Iris pigment epithelial cell (primary cell): ENCODE data around the gene KXD1.
A peak's percentile ranks its signal among the peaks of the same experiment; 100 is the strongest.
"Not testable (repeated sequence)": the region's sequence is repeated elsewhere in the genome, so short reads cannot be mapped to it uniquely, and the experiment has no call there.

Source experiments
- DNase-seq: peaks from one replicate; pipeline ENCODE4 v3.0.0-alpha.2; 2011; ENCODE audit warnings: low read depth

KXD1 gene

DNA sequence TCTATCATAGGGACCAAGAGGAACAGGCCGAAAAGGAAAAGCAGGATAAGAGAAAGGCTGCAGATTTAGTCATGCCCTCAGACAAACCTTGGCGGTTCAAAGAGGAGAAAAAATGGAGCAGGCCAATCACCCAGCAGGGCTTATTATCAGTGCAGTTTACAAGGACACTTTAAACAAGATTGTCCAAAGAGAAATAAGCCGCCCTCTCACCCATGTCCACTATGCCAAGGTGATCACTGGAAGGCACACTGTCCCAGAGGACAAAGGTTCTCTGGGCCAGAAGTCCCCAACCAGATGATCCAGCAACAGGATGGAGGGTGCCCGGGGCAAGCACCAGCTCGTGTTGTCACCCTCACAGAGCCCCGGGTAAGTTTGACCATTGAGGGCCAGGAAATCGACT lies 22.6 kb downstream of the KXD1 start:
- DNase-seq, result no peak

DNA sequence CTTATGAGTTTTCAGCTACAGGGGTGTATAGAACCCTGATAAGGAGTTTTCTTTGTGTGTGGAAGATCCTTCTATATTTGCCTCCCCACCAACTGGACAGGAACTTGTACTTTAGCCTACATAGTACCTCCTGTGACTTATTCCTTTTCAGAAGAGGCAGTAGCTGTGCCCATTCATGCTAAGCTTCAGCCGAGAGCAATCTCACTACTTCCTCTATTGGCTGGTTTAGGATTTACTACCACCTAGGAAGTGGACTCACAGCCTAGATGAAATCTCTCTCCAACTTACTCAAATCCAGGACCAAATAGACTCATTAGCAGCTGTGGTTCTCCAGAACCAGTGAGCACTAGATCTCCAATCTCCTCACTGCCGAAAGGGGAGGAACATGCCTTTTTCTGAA lies 28.6 kb downstream of the KXD1 start:
- no peak for DNase-seq

DNA sequence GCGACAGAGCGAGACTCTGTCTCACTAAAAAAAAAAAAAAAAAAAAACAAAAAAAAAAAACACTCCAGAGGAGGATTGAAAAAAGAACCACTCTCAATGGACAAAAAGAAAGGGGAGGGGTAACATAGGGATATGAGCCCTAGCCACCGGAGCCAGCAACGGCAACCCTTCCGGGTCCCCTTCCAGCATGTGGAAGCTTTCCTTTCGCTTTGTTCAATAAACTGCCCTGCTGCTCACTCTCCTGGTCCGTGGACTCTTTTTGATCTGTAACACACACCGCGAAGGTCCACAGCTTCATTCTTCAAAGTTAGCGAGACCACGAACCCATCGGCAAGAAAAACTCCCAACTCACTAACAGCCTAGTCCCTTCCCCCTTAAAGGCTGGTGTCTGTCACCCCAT lies 29.9 kb downstream of the KXD1 start:
- no peak for DNase-seq

DNA sequence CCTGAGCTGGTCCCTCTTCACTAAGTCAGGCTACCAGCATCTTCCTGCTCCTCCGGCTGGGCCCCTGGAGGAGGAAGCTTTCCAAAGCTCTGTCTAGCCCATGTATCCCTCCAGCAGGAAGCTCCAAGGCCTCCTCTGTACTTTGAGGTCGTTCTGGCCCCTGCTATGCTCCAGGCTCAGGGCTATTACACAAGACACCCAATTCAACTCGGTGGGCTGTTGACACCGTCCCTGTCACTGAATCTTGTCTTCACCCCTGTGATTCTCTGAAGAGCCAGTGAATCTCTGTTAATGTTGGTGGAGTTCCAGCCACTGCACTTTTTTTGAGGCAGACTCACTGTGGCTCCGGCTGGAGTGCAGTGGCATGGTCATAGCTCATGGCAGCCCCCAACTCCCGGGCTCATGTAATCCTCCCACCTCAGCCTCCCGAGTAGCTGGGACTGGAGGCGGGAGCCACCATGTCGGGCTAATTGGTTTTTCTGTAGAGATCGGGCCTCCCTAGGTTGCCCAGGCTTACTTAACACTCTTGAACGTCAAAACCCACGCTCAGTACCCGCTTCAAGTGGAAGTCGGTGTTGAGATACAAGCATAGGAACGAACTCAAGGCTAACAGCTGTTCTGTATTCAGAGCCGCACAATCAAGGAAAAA lies 30.4 kb downstream of the KXD1 start:
- DNase-seq, result no peak

DNA sequence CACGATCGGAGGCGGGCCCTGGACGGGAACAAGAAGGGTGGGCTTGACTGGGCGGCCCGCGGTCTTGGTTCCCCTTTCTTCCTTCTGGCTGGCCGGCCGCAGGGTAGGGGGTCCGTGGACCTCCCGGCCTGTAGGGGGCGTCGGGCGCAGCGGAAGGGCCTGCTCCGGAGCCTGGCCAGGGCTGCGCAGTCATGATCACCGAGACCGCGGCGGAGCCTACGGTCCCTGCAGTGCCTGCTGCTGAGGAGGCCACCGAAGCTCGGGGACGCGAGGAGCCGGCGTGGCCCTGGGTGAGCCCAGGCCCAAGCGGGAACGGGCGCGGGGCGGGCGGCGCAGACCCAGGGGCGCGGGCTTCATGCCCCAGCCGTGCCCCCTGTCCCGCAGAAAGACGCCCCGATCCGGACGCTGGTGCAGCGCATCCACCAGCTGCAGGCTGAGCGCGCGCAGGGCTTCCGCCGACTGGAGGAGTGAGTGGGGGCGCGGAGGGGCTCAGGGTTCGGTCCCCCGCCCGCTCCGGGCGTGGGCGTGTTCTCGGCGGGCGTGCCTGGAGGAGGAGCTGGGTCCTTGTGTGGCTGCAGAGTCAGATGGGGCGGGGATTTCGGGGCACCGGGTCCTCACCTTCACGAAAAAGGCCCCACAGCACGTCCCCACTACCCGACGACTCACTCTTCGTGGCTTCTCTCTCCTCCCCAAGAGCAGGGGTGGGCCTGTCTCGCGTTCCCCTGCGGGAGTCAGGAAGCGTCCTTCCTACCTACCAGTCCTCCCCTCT lies 31.1 kb downstream of the KXD1 start, which contains the start of gene REX1BD:
Gene REX1BD (plus strand): TSS at position 188 of the 769 bp plus-strand sequence. CDS start 4 bp downstream, at position 192.
- peak; percentile 75 for DNase-seq

DNA sequence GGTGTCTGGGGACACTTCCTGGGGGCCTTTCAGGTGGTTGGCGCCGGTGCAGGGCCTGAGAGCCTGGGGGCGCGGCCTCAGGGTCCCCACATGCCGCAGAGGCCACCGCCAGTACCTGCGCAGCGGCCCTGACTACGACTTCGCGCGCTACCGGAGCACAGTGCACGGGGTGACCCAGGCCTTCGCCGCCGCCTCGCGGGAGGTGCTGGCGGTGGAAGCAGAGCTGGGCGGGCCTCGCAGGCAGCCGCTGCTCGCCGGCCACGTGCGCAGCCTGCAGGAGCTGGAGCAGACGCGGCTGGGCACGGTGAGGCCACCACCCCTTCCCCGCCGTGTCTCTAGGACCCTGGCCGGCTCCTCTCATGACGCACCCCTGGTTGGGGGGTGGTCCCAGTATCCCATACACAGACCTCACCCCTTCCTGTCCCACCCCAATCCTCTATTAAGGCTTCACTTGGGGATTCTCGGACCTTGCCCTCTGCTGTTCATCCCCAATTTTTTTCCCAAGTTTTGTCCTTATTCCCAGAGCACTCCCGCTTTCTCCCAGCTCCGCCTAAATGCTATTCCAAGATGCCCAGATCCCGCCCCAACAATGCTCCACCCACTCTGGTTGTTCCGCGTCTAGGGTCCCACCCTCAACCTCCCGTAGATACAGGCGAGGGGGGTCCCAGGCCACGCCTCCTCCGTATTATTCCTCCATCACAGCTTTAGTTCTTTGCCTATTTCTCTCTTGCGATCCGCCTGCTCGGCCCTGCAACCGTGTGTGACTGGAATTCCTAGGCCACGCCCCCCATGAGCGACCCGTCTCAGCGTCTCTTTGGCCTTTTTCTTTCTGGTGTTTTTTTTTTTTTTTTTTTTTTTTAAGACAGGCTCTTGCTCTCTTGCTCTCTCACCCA lies 32.0 kb downstream of the KXD1 start:
- peak; percentile 83 for DNase-seq

DNA sequence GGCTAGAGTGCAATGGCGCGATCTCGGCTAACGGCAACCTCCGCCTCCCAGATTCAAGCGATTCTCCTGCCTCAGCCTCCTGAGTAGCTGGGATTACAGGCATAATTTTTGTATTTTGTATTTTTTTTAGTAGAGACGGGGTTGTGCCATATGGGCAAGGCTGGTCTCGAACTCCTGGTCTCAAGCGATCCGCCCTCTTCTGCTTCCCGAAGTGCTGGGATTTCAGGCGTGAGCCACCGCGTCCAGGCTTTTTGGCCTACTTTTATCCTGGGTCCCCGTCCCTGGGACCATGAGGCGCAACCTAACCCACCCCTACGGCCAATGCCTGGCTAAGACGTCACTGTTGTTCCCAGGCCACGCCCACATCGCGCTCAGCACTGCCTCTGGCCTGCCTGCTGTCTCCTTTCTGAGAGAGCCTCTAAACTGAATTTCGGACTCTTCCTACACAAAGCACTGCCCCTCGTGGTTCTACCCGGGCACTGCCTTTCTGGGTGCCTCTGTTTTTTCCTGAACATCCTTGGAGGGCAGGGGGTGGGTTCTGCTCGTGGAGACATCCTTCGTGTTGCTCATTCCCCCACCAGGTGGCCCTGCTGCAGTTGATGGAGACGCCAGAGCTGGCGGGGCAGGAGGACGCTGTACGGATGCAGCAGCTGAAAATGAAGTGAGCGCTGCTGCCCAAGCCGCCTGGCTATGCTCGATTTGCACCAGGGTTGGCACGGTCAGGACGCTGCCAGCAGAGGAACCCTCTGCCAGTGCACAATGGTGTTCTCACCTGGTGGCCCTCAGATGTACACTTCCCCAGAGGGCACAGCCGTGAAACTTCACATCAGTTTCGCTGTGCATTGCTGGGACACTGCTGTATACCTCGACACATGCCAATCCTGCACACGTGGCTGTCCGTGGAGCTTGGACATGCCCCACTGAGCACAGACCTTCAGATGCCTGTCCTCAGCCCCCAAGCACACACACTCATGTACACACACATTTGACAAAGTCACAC lies 32.9 kb downstream of the KXD1 start:
- peak; percentile 84 for DNase-seq

DNA sequence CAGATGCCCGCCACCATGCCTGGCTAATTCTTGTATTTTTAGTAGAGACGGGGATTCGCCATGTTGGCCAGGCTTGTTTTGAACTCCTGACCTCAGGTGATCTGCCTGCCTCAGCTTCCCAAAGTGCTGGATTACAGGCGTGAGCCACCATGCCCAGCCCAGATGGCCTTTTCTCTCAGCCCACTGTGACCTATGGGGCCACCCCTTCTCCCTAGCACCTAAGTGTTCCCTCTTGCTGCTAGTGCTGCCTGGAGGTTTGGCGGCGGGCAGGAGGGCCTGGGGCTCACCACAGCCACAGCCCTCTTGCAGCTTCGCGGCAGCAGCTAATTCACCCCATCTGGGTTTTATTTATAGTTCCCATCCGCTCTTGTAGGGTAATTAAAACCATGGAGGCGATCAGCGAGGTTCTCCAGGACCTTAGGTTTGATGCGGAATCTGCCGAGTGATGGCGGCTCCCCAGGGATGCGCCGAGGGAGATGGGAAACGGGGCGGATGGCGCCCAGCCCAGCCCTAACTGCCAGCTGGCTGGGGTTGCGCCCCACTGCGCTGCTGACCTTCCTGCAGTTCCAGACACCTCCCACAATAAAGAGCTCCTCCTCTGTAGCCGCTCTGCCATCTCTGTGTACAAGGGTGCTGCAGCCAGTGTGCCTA lies 34.2 kb downstream of the KXD1 start:
- DNase-seq, result no peak

DNA sequence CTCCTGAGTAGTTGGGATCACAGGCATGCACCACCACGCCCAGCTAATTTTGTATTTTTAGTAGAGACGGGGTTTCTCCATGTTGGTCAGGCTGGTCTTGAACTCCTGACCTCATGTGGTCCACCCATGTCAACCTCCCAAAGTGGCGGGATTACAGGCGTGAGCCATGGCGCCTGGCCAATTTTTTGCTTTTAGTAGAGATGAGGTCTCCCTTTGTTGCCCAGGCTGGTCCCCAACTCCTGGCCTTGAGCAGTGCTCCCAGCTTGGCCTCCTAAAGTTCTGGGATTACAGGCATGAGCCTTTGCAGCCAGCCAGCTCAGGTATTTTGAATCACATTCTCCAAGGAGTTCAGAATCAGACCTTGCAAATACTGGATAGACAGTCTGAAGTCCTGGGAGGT lies 35.1 kb downstream of the KXD1 start:
- not testable (repeated sequence) for DNase-seq

DNA sequence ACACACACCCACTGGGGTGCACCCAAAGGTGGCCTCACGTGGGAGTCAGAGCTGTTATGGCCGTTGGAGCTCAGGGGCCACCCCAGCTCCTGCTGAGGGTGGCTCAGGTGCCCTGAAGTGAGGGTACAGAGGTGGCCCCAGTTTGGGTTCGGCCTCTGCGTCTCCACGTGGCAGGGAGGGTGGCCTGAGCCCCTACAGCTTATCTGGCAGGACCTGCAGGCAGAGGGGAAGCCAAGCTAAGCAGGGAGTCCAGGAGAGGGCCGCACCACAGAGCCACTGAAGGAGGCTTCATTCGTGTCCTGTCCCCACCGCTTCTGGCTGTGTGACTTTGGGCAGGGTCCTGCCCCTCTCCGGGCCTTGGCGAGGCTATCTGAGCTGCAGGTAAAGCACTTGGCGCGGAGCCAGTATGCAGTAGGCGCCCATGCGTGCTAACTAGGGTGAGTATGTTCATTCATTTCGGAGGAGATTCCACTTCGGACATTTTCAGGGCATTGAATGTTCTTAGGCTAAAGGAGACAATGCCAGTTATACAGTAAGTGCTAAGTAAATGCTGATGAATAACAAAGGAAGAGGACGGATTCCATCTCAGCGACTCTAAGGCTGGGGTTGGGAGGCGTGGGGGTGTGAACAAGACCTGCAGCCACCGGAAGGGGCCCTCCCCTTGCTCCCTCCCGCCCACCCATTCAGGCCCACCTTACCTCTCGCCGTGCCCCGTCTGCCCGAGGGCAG lies 35.9 kb downstream of the KXD1 start:
- DNase-seq, result no peak

DNA sequence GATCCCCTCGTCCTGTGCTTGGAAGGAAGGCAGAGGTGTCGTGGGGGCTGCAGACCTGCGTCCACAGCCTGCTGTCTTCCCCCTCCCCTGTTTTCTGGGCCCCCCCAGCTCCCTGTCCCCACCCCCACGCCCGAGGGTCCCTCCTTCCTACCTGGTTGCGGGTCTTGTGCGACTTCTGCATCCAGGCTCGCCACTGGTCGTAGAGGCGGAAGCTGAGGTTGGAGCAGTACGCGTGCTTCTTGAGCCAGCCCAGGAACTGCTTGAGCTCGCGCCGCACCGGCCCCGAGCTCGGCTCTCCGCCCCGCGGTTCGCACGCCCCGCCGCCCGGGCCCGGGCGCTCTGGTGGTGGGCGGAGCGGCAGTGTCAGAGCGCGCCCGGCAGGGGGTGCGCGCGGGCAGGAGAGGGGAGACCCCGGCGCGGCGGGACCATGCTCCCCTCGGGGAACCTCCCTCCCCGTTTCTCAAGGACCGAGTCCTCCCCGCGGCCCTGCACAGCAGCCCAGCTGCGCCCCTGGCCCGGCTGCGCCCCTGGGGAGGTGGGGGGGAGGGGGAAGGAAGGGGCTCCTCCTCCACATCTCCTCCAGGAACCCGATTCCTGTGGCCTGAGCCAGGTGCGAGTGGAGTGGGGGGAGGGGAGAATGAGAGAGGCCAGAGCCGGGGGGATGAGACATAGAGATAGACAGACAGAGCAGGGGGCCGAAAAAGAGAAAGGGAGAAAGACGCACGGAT lies 36.6 kb downstream of the KXD1 start:
- peak; percentile 83 for DNase-seq

DNA sequence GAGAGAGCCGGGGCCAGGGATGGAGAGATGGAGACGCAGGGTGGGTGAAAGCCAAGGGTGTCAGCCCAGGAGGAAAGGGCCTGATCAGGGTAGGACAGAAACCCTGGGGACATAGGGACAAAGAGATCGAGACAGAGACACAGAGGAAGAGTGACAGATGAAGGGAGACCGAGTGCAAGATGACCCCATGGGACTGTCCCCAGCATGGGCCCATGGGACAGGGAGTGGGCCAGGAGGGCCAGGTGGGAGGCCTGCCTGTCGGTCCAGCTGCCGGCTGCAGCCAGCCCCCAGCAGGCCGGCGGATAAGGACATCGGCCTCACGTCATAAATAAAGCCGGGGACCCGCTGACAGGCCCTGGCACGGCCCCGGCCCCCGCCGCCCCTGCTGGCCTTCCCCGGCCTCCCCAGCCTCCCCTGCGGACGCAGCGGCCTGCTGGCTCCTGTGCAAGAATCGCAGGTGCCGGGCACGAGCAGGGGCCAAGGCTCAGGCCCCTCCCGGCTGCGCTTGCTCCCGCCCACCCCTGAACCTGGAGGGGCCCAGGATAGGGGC lies 37.2 kb downstream of the KXD1 start:
- DNase-seq, result no peak

DNA sequence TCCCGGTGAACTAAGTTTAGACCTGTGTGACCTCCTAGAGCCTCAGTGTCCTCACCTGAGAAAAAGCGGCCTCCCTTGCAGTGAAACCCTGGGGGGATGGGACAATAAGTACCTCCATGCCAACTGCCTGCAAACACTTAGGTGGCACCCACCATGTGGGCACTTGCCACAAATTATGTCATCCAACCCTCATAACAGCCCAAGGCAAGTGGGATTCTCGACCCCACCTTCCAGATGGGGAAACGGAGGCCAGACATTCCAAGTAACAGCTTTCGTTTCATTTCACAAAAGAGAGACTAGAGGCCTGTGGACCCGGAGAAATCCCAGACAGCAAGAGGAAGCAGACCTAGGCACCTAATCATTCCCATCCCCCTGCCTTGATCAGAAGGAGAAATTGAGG lies 37.8 kb downstream of the KXD1 start:
- DNase-seq, result no peak

DNA sequence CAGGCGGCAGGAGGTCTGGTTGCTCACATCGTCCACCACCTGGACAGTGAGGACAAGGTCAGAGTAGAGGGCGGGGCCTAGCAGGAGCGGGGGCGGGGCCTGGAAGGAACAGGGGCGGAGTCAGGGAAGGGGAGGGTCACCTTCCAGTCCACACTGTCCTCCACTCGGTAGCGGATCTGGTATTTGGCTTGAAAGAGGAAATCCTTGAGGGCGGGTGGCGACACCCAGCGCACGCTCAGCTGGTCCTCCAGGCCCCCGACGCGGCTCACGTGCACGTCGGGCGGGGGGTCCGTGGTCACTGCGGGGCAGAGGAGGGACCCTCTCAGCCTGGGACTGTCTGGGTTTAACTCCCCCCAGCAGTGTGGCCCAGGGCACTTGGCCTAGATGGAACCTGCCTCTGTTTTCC lies 39.1 kb downstream of the KXD1 start:
- DNase-seq, result peak; percentile 37

DNA sequence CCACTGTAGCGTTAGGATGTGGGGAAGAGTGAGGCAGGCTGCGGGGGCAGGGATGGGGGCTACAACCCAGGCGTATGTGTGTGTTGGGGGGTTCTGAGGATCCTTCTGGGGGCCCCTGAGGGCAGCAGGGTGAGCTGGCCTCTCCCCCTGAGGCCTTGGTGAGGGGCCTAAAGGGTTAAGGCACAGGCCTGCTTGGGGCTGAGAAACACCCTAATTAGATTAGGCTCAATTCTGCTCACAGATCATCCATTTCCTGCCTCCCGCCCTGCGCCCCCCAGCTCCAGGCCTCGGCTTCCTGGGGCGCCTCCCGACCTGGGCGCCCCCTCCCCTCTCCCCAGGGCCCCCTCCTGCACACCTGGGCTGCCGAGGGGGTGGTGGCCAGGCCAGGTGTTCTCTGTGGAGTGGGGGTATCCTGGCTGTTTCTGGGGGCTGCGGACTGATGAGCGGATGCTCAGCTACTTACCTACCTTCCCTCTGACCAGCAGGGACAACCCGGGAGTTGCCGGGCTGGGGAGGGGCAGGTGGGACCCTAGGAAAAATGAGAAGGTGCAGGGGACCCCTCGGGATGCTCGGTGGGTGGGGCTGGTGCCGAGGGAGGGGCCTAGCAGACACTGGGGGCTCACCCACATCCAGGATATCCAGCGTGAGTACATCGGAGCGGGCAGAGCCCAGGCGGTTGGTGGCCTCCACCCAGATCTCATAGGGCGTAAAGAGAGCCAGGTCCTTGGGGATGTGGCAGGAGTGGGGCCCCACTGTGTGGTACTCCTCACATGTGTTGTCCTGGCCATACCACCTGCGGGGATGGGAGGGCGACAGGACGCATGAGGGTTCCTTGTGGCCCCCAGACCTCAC lies 40.4 kb downstream of the KXD1 start:
- DNase-seq, result no peak

DNA sequence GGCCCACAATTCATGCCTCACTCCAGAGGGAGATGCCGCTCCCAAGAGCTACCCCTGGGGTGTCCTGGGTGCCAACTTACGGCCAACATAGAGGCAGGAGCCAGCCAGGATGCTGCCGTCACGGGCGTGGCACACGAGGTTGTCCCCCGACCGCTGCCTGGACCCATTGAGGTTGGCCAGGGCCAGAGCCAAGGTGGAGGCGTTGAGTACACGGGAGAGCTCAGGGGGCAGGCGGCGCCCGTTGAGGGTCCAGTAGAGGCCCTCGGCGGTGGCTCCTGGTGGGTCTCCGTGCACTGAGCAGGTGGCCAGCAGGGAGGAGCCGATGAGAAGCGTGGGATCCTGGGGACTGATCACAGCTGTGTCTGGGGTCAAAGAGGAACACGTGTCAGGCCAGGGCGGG lies 41.8 kb downstream of the KXD1 start:
- DNase-seq, result no peak

DNA sequence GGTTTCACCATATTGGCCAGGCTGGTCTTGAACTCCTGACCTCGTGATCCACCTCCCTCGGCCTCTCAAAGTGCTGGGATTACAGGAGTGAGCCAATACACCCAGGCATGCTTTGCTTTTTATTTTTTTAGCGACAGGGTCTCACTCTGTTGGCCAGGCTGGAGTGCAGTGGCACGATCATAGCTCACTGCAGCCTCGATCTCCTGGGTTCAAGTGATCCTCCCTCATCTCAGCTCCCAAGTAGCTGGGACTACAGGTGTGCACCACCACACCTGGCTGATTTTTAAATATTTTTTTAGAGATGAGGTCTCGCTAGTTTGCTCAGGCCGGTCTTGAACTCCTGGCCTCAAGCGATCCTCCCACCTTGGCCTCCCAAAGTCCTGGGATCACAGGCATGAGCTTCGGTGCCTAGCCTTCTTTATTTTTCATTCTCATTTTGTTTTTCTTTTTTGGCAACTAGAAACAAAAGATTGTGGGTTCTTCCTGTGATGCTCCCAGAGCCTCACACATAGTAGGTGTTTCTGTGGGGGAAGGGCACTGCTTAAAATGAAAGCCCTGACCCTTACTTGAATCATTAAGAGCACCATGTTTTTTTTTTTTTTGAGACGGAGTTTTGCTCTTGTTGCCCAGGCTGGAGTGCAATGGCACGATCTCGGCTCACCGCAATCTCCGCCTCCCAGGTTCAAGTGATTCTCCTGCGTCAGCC lies 43.2 kb downstream of the KXD1 start:
- not testable (repeated sequence) for DNase-seq

DNA sequence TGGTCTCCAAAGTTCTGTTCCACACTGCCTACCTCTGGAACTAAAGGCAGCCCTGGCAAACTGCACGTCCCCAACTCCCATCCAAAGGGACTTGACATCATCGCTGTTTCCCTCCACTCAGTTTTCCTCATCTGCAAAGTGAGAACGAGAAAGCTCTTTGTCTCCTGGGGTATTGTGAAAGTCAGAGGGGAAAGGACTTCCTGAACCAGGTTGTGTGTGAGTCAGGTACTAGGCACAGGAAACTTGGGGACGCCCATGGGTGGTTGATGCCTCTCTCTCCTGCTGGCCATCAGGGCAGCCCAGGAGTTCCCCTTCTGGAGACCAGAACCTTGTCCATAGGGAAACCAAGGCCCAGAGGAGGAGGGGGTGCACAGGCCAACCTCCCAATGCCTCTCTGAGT lies 44.2 kb downstream of the KXD1 start:
- DNase-seq, result no peak
